DND-41 (cell line): Measurements from ENCODE around the gene CPEB4.

Experiments
- EZH2 ChIP-seq: IDR thresholded peaks from 3 replicates; pipeline ENCODE4 v1.6.1; 2012; ENCODE audit warnings: borderline replicate concordance, low read depth, mild to moderate bottlenecking, moderate library complexity, low read length, inconsistent platforms; ENCODE audit not compliant: severe bottlenecking
- TF ChIP-seq, protein P1 (sequence below): IDR thresholded peaks from 2 replicates; pipeline ENCODE4 v1.5.1; 2012; ENCODE audit warnings: borderline replicate concordance, low read length, moderate library complexity, mild to moderate bottlenecking; ENCODE audit not compliant: poor library complexity, severe bottlenecking; ENCODE audit errors: extremely low read depth

GRCh38 chr5:173970878-173971650 lies 82.9 kb downstream of the CPEB4 start:
- TF ChIP-seq, protein P1, sequence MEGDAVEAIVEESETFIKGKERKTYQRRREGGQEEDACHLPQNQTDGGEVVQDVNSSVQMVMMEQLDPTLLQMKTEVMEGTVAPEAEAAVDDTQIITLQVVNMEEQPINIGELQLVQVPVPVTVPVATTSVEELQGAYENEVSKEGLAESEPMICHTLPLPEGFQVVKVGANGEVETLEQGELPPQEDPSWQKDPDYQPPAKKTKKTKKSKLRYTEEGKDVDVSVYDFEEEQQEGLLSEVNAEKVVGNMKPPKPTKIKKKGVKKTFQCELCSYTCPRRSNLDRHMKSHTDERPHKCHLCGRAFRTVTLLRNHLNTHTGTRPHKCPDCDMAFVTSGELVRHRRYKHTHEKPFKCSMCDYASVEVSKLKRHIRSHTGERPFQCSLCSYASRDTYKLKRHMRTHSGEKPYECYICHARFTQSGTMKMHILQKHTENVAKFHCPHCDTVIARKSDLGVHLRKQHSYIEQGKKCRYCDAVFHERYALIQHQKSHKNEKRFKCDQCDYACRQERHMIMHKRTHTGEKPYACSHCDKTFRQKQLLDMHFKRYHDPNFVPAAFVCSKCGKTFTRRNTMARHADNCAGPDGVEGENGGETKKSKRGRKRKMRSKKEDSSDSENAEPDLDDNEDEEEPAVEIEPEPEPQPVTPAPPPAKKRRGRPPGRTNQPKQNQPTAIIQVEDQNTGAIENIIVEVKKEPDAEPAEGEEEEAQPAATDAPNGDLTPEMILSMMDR: peak; percentile 41
- no peak for TF ChIP-seq EZH2
